ENCODE data around the gene ABCC6.
"Not testable (repeated sequence)": the region's sequence is repeated elsewhere in the genome, so short reads cannot be mapped to it uniquely, and the experiment has no call there.

GRCh38 chr16:16258822-16259221, 35.5 kb upstream of the ABCC6 start:
- not testable (repeated sequence) for TF ChIP-seq EP300 (conservative IDR thresholded peaks at IDR 0.05; ENCODE audit: poor library complexity, severe bottlenecking); CTCF (IDR thresholded peaks at IDR 0.05; ENCODE audit: poor library complexity, severe bottlenecking); EZH2 (IDR thresholded peaks at IDR 0.05; ENCODE audit: borderline replicate concordance, insufficient read depth, low read length, poor library complexity, severe bottlenecking); REST (IDR thresholded peaks at IDR 0.05; ENCODE audit: borderline replicate concordance); POLR2AphosphoS5 (IDR thresholded peaks at IDR 0.05); SMC3 (conservative IDR thresholded peaks at IDR 0.05; ENCODE audit: poor library complexity); TAF1 (IDR thresholded peaks at IDR 0.05; ENCODE audit: low read depth)

Data from neural cell (in vitro differentiated cells).